GM21825 (cell line): ENCODE results near the gene DYNC1H1.

ENCODE experiments used
- ATAC-seq: cut with Tn5 transposase; IDR thresholded peaks from one replicate; pipeline ENCODE4 v1.9.1; 2021; ENCODE audit warnings: mild to moderate bottlenecking, moderate library complexity; ENCODE audit not compliant: unreplicated experiment

DYNC1H1 gene

DNA sequence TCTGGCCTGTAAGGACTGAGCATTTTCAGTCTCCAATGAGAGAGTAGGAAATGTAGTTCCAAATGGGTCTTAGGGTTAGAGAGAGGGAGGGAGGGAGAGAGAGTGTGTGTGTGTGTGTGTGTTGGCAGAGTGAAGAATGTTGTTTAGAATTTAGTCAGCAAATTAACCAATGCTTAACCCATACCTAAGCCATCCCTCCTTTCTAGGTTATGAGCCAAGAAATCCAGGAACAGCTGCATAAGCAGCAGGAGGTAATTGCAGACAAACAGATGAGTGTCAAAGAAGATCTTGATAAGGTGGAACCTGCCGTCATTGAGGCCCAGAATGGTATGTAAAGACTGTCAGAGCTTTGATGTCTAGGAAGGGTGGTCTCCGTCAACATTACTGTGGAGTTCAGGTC, 65.6 kb downstream of the DYNC1H1 start:
- ATAC-seq: no peak

DNA sequence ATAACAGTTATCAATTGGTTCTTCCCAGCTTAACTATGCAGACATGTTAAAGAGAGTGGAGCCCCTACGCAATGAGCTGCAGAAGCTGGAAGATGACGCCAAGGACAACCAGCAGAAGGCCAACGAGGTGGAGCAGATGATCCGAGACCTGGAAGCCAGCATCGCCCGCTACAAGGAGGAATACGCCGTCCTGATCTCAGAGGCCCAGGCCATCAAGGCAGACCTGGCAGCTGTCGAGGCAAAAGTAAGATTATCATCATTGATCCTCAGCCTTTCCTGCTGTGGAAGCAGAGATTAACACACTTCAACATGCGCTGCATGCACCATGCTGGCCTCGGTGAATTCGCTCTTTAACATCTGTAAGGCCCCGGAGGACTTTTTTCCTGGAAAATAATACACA, 68.9 kb downstream of the DYNC1H1 start:
- no peak for ATAC-seq

DNA sequence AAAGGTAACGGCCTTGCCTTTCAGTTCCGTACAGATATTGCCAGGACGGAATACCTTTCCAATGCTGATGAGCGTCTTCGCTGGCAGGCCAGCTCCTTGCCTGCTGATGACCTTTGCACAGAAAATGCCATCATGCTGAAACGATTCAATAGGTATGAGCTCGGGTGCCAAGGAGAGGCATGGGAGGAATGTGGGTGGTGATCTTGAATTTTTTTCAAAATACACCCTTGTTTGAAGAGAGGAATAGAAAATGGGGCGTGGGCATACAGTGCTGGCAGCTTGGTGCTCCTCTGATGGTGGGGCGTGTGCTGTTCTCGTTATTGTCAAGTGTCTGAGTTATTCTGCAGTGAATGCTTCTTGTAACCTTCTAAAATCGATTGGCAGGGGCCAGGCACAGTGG, 69.9 kb downstream of the DYNC1H1 start:
- no peak for ATAC-seq

DNA sequence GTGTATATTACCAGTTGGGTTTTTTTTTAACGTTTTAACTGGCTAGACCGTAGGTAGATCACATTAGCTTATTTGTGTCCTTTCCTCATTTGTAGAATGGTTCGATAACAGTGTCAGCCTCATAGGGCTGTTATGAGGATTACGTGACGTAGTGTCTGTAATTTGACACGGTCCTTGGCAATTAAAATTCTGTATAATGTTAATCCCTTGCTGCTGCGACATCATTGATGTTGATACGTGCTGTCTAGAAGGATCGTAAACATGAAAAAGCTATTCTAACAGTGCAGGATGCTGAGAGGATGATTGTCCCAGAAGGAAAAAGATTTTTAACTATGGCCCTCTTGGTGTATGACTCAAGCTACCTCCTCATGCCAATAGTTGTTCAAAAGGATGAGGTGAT, 71.5 kb downstream of the DYNC1H1 start:
- no peak for ATAC-seq

DNA sequence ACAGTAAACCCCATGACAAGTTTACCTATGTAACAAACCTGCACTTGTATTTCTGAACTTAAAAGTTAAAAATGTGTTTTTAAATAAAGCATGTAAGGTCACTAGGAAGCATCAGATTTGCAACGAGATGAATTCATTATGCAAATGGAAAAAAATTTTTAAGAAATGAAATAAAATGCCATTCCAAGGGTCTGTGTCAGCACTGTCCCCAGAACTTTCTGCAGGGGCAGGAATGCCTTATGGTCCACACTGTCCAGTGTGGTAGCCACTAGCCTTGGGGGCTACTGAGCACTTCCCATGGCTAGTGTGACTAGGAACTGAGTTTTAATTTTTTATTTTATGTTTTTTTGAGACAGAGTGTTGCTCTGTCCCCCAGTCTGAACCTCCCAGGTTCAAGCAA, 73.3 kb downstream of the DYNC1H1 start:
- ATAC-seq: no peak

DNA sequence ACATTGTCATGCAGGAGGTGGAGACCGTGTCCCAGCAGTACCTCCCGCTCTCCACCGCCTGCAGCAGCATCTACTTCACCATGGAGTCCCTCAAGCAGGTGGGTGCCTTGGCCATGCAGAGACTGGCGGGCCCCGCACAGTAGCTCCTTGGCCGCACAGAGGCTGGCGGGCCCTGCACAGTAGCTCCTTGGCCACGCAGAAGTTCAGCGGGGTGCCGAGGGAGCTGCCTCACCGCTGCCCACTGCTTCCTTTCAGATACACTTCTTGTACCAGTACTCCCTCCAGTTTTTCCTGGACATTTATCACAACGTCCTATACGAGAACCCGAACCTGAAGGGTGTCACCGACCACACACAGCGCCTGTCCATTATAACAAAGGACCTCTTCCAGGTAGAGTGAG, 74.8 kb downstream of the DYNC1H1 start:
- ATAC-seq: no peak

DNA sequence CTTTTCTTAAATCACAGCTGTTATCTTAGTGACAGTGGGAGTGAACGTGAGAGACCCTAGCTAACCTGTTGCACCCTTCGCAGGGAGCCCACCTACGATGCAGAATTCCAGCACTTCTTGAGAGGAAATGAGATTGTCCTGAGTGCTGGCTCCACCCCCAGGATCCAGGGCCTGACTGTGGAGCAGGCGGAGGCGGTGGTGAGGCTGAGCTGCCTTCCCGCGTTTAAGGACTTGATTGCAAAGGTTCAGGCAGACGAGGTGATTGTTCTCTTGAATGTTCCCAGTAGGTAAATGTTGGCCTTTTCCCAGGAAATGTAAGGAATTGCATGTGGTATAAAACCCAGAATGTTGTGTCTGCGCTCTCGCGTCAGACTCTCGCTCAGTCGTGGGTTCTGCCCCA, 75.8 kb downstream of the DYNC1H1 start:
- no peak for ATAC-seq

DNA sequence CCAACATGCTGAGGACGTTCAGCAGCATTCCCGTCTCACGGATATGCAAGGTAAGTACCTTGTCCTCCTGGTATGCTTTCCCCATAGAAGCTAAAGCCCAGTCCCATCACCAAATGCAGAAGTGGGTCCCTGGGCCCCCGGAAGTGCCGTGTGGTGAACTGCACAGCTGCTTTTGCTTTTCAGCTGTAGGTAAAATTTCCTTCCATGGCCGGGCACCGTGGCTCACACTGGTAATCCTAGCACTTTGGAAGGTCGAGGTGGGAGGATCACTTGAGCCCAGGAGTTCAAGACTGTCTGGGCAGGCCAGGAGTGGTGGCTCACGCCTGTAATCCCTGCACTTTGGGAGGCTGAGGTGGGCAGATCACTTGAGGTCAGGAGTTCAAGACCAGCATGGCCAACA, 78.3 kb downstream of the DYNC1H1 start:
- no peak for ATAC-seq

DNA sequence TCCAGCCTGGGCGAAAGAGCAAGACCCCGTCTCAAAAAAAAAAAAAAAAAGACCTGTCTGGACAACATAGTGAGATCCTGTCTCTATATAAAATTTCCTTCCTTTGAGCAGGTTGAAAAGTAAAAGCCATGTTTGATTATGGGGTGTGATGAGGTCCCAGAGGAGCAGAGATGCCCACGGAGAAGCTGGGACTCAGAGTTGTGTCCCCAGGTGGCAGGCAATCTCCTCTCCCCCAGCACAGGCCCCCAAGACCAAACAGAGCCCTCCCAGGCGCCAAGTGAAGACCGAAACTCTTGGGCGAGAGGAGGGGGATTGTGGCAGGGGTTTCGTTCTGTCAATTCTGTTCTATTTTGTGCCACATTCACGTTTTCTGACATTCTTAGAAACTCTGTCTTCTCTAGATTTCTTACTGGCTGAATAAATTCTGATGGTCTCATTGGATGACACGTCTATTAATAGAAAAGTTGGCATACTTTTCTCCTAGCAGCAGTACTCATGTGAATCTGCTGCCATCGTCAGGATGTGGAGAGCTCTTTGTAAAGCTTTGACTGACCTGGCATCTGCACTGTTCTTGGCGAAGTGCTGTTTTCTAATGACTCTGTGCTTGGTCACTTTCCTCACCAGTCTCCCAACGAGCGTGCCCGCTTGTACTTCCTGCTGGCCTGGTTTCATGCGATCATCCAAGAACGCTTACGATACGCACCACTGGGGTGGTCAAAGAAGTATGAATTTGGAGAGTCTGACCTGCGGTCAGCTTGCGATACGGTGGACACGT, 79.1 kb downstream of the DYNC1H1 start:
- ATAC-seq: no peak

DNA sequence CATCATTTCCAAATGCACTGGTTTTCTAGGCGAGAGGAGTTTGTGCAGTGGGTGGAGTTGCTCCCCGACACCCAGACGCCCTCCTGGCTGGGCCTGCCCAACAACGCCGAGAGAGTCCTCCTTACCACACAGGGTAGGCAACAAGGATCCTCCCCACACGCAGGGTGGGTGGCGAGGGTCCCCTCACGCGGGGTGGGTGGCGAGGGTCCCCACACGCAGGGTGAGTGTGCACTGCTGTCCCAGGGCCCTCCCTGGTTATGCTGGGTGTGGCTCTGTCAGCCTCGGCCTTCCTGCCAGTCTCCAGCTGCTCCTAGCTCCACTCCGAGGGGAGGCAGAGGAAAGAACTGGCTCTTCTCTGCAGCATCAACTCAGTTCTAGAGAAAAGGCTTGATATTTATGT, 80.2 kb downstream of the DYNC1H1 start:
- ATAC-seq: no peak

DNA sequence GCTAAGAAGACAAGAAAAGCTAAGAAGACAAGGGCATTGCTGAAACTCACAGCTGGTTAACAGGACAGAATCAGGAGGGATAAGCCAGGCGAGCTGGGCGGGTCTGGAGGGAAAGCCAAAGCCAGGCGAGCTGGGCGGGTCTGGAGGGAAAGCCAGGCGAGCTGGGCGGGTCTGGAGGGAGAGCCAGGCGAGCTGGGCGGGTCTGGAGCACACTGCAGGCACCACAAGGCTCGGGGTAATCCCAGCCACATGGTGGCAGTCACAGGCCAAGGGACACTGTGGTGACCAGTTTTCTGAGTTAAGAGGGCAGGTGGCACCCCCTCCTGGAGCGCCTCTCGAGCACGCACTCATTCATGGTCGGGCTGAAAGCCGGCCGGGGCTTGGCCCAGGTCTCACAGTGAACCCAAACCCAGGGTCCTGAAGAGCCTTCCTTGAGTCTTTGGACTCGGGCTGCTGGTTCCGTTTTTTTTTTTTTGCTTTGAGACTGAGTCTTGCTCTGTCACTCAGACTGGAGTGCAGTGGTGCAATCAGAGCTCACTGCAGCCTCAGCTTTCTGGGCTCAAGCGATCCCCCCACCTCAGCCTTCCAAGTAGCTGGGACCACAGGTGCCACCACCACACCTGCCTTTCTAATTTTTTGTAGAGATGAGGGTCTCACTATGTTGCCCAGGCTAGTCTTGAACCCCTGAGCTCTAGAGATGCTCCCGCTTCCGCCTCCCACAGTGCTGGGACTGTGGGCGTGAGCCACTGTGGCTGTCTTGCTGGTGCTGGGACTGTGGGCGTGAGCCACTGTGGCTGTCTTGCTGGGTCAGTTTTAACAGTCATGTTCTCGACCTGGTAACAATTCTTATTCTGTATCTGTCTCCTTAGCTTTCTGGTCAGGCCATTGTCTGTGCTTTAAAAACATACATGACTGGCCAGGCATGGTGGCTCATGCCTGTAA, 82.2 kb downstream of the DYNC1H1 start:
- ATAC-seq: no peak

DNA sequence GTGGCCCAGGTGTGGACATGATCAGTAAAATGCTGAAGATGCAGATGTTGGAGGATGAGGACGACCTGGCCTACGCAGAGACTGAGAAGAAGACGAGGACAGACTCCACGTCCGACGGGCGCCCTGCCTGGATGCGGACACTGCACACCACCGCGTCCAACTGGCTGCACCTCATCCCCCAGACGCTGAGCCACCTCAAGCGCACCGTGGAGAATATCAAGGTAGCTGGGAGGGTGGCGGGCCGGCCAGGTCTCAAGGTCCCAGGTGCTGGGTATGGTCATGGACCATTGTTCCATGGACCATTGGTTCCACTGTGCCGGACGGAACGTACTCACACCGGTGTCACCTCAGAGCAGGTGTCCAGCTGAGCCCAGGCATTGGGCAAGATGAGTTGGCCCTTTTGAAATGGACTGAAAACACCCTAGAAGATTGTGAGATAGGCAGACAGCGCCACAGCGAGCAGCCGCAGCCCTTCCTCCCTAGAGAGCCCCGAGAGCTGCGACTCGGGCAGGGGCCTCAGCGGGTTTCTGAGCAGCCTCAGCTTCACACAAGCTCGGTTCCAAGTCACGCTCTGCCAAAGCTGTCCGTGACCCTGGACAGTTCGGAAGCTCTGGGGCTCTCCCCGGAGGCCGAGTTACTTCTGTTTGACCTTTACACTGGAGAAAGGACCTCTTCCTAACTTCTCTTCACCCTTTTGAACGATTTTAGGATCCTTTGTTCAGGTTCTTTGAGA, 83.6 kb downstream of the DYNC1H1 start:
- no peak for ATAC-seq

DNA sequence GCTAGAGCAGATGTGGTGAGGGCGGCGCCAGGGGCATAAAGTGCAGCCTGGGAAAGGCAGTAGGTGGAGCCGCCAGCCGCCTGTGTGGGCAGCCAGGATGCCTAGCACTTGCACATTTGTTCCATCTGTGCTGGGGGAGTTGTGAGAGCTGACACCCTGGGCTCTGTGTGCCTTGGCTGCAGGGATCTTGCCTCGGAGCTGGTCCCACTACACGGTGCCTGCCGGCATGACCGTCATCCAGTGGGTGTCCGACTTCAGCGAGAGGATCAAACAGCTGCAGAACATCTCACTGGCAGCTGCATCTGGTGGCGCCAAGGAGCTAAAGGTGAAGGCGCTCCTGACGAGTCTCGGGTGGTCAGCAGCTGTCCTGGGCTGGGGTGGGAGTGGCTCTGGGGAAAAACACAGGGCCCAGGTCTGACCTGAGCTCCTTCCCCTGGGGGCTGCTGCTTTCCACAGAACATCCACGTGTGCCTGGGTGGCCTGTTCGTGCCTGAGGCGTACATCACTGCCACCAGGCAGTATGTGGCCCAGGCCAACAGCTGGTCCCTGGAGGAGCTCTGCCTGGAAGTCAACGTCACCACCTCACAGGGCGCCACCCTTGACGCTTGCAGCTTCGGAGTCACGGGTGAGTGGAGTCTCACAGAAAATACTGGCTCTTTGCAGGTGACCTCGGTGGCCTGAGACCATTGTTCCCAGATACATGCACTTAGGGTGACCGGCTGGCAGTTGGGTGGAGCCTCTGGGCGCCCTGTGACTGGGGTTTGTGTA, 85.1 kb downstream of the DYNC1H1 start:
- ATAC-seq: no peak

DNA sequence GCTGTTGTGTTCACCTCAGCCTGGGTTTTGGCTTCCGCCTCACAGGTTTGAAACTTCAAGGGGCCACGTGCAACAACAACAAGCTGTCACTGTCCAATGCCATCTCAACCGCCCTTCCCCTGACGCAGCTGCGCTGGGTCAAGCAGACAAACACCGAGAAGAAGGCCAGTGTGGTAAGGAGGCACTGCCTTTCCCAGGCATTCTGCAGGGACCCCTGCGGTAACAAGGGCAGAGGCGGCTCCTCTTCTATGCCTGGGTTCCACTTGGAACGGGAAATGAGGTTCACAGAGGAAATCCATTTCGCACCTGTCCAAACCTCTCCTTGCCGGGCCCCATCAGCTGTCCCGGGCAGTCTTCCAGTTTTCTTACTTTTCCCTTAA, 85.6 kb downstream of the DYNC1H1 start:
- no peak for ATAC-seq

DNA sequence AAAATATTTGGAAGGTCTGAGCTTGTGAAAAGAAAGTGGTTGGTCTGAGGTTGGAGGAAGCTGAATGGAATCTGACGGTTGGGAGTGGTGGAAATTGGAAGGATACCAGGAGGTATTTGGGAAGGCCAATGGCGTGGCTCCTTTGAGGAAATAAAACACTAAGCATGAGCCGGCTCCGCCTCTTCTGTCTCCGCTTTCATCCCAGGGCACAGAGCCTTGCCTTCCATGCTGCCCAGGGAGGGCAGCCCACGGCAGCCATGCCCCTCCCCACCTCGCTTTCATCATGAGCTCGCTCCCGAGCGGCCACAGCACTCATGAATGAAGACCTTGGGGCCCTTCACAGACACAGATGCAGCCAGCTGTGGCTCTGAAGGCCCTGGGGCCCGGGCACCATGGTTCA, 86.3 kb downstream of the DYNC1H1 start:
- ATAC-seq: no peak

DNA sequence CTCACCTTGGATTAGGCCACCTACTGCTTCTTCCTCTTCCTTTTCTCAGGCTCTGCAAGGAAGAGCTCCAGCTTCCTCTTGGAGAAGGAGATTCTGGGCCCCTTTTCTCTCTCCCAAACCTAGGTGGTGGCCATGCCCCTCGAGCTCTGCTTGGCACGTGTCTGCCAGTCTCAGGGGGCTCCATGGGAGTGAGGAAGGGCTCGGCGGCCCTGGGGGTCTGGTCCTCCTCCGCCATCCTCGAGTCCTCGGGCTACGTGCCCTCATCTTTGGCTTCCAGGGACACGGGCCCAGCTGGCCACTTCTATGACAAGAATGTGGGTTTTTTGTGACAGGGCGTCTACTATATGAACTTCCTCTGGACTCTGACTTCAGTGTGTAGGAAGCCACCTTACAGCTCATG, 88.1 kb downstream of the DYNC1H1 start:
- no peak for ATAC-seq

DNA sequence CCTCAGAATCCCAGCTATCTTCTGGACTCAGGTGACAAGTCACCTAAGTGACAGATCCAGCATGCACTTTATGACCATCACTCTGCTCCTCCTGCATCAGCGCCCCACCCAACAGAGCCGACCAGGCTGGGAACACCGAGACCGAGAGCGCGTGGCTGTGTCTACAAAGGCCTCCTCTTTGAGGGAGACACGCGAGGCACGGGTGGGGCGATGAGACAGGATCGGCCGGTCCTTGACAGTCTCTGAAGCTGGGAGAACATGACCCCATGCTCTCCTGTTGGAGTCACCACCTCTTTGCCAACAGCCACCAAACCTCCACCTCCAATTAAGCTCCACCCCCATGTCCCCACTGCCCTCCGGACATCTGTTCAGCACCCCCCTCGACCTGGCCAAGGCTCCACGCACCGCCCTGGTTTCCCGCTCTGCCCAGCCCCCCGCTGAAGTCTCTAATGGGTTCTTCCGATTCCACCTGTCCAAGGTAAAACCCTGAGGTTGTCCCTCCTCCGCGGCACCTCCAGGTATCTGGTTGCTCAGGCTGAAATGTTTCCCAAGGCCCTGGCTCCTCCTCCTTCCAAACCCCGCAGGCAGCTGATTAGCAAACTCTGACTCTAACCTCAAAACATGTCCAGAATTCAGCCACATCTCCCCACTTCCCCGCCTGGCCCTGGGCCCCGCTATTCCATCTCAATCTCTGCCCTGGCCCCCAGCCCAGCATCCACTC, 91.0 kb downstream of the DYNC1H1 start:
- ATAC-seq: no peak

DNA sequence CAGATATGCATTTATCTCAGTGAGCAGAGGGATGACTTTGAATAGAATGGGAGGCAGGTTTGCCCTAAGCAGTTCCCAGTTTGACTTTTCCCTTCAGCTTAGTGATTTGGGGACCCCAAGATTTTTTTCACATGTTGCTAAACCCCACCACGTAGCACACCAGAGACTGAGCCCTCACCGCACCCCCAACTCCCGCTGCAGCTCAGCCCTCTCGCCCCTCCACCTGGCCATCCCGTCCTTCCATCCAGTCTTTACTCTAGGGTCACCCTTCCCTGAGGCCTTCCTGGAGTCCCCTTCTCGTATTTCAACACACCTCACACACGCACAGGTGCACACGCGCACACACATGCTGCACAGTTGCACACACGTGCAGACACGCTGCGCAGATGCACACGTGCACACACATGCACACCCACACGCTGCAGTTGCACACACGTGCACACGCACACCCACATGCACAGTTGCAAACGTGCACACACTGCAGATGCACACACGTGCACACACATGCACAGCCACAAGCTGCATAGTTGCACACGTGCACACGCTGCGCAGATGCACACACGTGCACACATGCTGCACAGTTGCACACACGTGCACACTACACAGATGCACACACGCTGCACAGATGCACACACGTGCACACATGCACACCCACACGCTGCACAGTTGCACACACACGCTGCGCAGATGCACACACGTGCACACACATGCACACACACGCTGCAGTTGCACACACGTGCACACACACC, 92.5 kb downstream of the DYNC1H1 start:
- no peak for ATAC-seq

DNA sequence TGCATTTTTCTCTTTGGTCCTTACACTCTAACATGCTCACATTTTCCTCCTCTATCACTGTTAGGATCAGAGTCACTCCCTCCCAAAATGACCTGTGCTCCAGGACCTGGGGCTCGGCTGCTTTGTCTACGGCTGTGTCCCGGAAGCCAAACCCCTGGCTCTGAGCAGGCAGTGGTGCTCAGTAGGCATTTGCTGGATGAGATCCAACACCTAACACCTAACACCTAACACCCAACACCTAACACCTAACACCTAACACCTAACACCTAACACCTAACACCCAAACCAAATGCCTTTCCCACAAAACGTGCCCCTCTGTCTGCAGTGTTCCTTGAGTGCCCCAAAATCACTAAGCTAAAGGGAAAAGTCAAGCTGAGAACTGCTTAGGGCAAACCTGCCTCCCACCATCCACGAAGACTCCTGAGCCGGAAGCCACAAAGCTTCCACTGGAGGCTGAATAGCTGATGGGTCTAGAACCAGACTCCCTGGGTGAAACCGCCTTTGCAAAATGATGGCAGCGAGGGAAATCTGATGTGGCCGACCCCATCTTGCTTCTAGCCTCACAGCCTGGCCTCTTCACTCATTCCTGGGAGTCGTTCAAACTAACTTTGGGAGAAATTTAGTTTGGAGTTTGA, 93.2 kb downstream of the DYNC1H1 start:
- ATAC-seq: no peak
